Activated CD4-positive, alpha-beta memory T cell treated with anti-CD3 and anti-CD28 coated beads for 36 hours (primary cell): Measurements from ENCODE around the gene XRCC6. TPM values are rescaled to one million over a fixed set of nuclear protein-coding genes. Genes with fewer than 3 reads are reported as not detected.

Experiments
- total RNA-seq, 2 experiments: library from RNA; stranded (reverse); gene quantifications; one replicate each; pipeline ENCODE4 v1.2.3, GENCODE V29; 2021

Gene XRCC6
- total RNA-seq, 2 experiments from 2014 or later, result 403 to 409 TPM

Other genes starting within 250 kb of the XRCC6 start
- gene TEF, start 239.4 kb upstream of the XRCC6 start, total RNA-seq, result 1 to 10 TPM; 1.4 to 1.6 TPM
- 10 to 100 TPM; 34.2 TPM for gene TOB2, start 174.5 kb upstream of the XRCC6 start, total RNA-seq
- gene PHF5A, start 152.6 kb upstream of the XRCC6 start, total RNA-seq, result 10 to 100 TPM; 55.4 to 60.0 TPM
- 100 to 1,000 TPM; 103 to 105 TPM for gene ACO2, start 152.2 kb upstream of the XRCC6 start, total RNA-seq
- gene POLR3H, start 76.8 kb upstream of the XRCC6 start, total RNA-seq, result 10 to 100 TPM; 23.3 to 23.8 TPM
- not detected for gene CSDC2, start 60.3 kb upstream of the XRCC6 start, total RNA-seq
- 10 to 100 TPM; 45.1 to 46.4 TPM for gene PMM1, start 31.5 kb upstream of the XRCC6 start, total RNA-seq
- 10 to 100 TPM; 55.5 to 57.9 TPM for gene DESI1, start 252 bp upstream of the XRCC6 start, total RNA-seq
- gene SNU13, start 67.6 kb downstream of the XRCC6 start, total RNA-seq, result 100 to 1,000 TPM; 236 to 242 TPM
- 10 to 100 TPM; 51.3 to 52.3 TPM for gene MEI1, start 78.2 kb downstream of the XRCC6 start, total RNA-seq
- 10 to 100 TPM; 16.1 to 17.6 TPM for gene CCDC134, start 179.4 kb downstream of the XRCC6 start, total RNA-seq
- gene SREBF2, start 211.8 kb downstream of the XRCC6 start, total RNA-seq, result 100 to 1,000 TPM; 131 to 137 TPM